ENCODE data around the gene ELAC2.
A peak's percentile ranks its signal among the peaks of the same experiment; 100 is the strongest.

The ELAC2 gene

DNA sequence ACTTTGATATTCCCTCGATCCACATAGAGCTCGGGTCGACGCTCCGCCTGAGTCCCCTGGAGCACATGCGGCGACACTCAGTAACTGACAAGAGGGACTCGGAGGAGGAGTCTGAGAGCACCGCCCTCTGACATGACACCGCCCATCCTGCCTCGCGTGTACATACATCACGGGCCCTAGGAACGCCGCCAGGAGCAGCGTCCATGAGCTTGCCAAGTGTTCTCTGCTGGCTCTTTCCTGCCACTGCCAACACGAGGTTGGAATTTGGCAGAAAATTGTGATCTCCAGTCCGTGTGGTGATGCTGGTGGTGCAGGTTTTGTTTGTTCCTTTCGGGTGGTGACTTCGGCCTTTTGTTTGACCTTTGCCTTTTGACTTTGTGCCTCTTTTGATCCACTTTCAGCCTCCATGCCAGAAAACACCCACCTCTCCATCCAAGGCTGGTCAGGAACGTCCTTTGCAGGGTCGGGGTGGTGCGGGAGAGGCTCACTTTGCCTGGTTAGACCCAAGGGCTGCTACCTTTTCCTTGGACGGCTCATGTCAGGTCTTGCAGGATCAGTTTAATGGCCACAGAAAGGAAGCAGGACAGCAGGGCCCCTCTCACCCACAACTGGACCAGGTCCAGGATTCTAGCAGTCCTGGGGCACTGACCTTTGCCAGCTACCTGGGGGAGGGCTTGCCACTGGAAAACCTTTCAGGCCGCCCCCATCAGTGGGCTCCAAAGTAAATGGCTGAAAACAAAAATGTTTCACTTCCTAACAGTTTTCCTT lies 27.6 kb downstream of the ELAC2 start:
- no peaks in the 10 kb centered on the region for H3K27me3 ChIP-seq
- H3K4me3 ChIP-seq: no peak overlapping the region
- TF ChIP-seq, protein P1, sequence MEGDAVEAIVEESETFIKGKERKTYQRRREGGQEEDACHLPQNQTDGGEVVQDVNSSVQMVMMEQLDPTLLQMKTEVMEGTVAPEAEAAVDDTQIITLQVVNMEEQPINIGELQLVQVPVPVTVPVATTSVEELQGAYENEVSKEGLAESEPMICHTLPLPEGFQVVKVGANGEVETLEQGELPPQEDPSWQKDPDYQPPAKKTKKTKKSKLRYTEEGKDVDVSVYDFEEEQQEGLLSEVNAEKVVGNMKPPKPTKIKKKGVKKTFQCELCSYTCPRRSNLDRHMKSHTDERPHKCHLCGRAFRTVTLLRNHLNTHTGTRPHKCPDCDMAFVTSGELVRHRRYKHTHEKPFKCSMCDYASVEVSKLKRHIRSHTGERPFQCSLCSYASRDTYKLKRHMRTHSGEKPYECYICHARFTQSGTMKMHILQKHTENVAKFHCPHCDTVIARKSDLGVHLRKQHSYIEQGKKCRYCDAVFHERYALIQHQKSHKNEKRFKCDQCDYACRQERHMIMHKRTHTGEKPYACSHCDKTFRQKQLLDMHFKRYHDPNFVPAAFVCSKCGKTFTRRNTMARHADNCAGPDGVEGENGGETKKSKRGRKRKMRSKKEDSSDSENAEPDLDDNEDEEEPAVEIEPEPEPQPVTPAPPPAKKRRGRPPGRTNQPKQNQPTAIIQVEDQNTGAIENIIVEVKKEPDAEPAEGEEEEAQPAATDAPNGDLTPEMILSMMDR (IDR thresholded peaks at IDR 0.05): no peak
- no peak overlapping the region for H3K27ac ChIP-seq
- H3K36me3 ChIP-seq: peaks cover 51 to 59% (median 57%) of the 10 kb centered on the region in 3 donors
- peaks cover 0 to 12% (median 8%) of the 10 kb centered on the region in 4 donors for H3K4me1 ChIP-seq
- no peaks in the 10 kb centered on the region for H3K9me3 ChIP-seq
- DNase-seq: no peak
- intact Hi-C loops (cut with DNase I; ENCODE audit: low total_unique reads): no loop called here

DNA sequence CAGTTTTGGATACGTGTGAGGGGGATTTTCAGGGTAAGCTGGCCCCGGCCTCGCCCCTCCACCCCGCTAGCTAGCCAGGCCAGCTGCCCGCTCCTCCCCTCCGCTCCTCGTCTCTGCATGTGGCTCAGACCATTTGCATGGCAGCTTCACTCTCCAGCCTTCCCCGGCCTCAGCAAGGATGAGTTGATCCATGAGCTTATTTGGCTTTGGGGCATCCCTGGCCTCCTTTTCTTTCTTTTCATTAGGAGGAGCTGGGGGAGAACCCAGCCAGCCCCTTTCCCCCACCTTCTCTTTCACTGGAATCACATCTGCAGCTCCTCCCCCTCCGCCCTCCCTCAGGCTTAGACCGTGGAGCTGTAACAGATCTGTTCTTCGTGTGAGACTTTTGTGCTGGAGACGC lies 30.7 kb downstream of the ELAC2 start:
- Histone ChIP-seq H3K4me1 (peaks cover 0 to 29% (median 19%) of the 10 kb centered on the region in 4 donors), H3K27ac (no peak overlapping the region), H3K9me3 (no peaks in the 10 kb centered on the region), H3K27me3 (no peaks in the 10 kb centered on the region), H3K36me3 (peaks cover 21 to 28% (median 26%) of the 10 kb centered on the region in 3 donors), H3K4me3 (no peak overlapping the region)
- intact Hi-C loops (cut with DNase I; ENCODE audit: low total_unique reads): loop anchor here (10.0 kb wide), 1 partner anchor 202 kb away; the partner anchor contains the start of gene ARHGAP44
- DNase-seq: no peak
- TF ChIP-seq, protein P1 (IDR thresholded peaks at IDR 0.05): no peak

DNA sequence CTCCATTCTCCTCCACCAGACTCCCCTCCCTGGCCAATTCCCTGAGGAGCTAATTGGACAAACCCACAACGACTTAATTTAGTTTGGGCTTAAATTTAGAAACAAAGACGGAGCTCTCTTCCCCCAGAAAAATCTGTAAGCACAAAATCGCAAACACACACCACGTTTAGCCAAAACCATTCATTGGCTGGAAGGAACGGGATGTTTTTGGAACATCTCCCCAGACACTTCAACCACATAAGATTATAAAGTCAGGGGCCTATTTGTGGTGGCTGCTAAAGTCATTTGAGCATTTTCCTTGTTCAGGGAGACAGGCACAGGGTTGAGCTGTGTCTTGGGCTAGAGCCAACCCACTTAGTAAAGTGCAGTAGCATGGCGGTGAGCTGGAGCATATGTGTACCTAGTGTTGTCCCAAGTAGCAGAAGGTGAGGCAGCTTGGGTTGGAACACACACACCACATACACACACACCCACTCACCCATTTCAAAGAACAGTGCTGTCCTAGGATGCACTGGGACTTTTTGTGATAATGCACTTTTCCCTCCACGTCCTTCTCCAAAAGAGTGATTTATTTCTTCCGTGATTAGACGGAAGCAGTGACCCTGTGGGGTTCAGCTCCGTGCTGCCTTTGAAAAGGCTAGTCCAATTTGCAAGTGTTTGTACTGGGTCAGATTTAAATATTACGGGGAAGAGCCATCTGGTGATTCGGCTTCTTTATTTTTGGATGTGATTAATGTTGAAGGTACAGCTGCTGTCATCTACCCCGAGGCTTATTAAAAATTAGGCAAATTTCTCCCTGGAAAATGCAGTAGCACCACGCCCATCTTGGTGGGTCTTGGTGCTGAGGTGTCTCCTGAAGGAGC lies 32.2 kb downstream of the ELAC2 start:
- H3K9me3 ChIP-seq: no peaks in the 10 kb centered on the region
- intact Hi-C loops (cut with DNase I; ENCODE audit: low total_unique reads): loop anchor here (10.0 kb wide), 1 partner anchor 201 kb away; the partner anchor contains the start of gene ARHGAP44
- no peak overlapping the region for H3K4me3 ChIP-seq
- H3K4me1 ChIP-seq: peaks cover 0 to 29% (median 19%) of the 10 kb centered on the region in 4 donors
- H3K36me3 ChIP-seq: peaks cover 9 to 15% (median 11%) of the 10 kb centered on the region in 3 donors
- no peak overlapping the region for H3K27ac ChIP-seq
- H3K27me3 ChIP-seq: no peaks in the 10 kb centered on the region
- TF ChIP-seq, protein P1 (IDR thresholded peaks at IDR 0.05): no peak
- DNase-seq: no peak

DNA sequence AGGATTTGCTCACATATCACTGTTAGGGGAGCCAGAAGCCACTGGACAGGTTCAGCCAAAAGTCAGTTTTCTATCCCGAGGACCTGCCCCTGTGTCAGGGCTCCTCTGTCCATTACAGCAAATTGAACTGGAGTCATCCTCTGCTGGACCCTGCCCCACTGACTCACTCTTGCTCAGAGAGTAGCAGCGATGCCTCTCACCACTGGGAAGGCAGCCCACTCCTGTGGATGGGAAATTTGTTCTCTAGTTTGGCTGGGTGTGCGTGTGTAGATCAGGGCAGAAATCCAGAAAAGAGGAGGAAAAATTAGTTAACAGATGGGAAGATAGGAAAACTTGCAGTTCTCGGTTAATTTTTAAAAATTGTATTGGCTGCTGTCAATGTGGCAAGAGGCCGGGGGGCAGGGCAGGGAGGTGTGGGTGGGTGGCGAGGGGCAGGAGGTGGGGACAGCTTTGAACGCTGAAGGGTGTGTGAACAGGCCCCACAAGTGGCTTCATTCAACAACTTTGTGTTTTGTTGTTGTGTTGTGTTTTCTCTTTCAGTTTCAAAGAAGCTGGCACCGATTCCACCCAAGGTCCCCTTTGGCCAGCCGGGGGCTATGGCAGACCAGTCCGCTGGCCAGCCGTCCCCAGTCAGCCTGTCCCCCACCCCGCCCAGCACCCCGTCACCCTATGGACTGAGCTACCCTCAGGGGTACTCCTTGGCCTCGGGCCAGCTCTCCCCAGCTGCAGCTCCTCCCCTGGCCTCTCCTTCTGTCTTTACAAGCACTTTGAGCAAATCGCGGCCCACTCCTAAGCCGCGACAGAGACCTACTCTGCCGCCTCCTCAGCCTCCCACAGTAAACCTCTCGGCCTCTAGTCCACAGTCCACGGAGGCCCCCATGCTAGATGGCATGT lies 33.6 kb downstream of the ELAC2 start:
- Histone ChIP-seq H3K4me1 (peaks cover 0 to 29% (median 19%) of the 10 kb centered on the region in 4 donors), H3K27ac (peak overlapping the region; percentile 9 to 44), H3K9me3 (no peaks in the 10 kb centered on the region), H3K36me3 (peaks cover 0 to under 1% (median 0%) of the 10 kb centered on the region in 3 donors), H3K27me3 (no peaks in the 10 kb centered on the region), H3K4me3 (peak overlapping the region in 1 of 2 donors; percentile 26)
- intact Hi-C loops (cut with DNase I; ENCODE audit: low total_unique reads): loop anchor here (10.0 kb wide), 1 partner anchor 199 kb away; the partner anchor contains the start of gene ARHGAP44
- TF ChIP-seq, protein P1 (IDR thresholded peaks at IDR 0.05): no peak
- DNase-seq: peak in 1 of 2 donors; percentile 84

DNA sequence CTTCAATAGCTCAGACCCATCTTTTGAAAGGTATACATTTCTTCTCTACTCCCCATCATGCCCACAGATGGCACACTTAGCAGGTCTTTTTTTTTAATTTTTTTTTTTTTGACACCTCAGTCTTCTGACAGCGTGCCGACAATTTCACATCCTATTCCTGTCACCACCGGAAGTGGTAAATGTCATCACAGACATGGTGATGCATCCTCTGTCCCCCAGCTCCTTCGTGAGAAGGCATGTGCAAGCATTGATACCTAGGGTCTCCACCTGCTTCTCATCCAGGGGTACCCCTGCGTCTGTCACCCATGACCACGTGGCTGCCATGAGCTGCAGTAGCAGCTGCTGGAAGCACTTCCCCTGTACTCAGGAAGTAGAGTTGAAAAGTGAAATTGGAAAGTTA lies 35.6 kb downstream of the ELAC2 start:
- DNase-seq: no peak
- no peak overlapping the region for H3K4me3 ChIP-seq
- intact Hi-C loops (cut with DNase I; ENCODE audit: low total_unique reads): loop anchor here (10.0 kb wide), 1 partner anchor 197 kb away; the partner anchor contains the start of gene ARHGAP44
- H3K27me3 ChIP-seq: no peaks in the 10 kb centered on the region
- no peak overlapping the region for H3K27ac ChIP-seq
- no peaks in the 10 kb centered on the region for H3K36me3 ChIP-seq
- no peaks in the 10 kb centered on the region for H3K9me3 ChIP-seq
- TF ChIP-seq, protein P1 (IDR thresholded peaks at IDR 0.05): no peak
- peaks cover 0 to 29% (median 19%) of the 10 kb centered on the region in 4 donors for H3K4me1 ChIP-seq

Measured in tibial artery (tissue), 4 donors.